AG04449 (cell line): ENCODE measurements around the gene CTDP1.

ENCODE experiments used
- CTCF ChIA-PET: fragments of 350-600 bp; formaldehyde crosslinking; extraction: SDS; loops from one replicate; lab custom pipeline; 2021; ENCODE audit warnings: antibody characterized with exemption; lab: Yijun Ruan, JAX
- POLR2A ChIA-PET: fragments of 400-600, 350-600 bp; formaldehyde crosslinking; extraction: SDS; loops from one replicate; lab custom pipeline; 2020; ENCODE audit warnings: antibody characterized with exemption, inconsistent platforms; lab: Yijun Ruan, JAX
- DNase-seq: peaks from one replicate; pipeline ENCODE4 v3.0.0-alpha.2; 2010; ENCODE audit warnings: low read depth, low spot score
- H3K4me3 ChIP-seq: 2 replicates; pipeline ENCODE4 v1.5.1; 2011; ENCODE audit warnings: low read depth, mild to moderate bottlenecking, control low read depth, low read length
- TF ChIP-seq, protein P1 (sequence below): IDR thresholded peaks from one replicate; pipeline ENCODE4 v1.5.1; 2011; ENCODE audit warnings: mild to moderate bottlenecking, moderate library complexity, low read length, control low read depth, inconsistent platforms; ENCODE audit not compliant: insufficient read depth; ENCODE audit errors: missing control alignments

Gene CTDP1

DNA sequence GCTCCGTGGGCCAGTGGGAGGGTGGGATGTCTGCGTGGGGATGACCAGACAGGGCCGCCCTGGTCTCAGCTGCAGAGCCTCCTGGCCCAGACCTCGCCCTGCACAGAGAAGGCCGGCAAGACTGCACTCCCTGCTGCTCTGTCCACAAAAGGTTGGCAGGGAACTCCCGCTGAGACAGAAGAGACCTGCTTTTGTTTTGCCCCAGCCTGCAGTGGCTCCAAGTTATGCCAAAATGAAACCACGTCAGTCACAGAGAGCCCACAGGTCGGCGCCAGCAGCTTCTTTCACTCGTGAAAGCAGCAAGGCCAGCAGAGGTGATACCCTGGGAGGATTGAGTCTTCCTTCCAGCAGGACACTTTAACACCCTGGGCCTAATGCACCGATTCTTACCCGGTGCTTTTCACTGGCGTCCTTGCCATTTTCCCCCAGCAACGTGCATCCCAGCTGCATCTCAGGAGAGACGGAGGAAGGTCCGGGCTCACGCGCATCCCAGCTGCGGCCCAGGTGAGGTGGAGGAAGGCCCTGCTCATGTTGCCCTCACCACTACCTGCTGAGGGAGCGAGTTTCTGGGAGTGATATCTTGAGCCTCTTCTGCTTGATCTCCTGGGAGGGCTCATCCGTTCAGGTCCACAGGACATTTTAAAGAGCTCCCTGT is 22.1 kb upstream of the CTDP1 start:
- no peak for DNase-seq
- no peak overlapping the region for H3K4me3 ChIP-seq
- TF ChIP-seq, protein P1, sequence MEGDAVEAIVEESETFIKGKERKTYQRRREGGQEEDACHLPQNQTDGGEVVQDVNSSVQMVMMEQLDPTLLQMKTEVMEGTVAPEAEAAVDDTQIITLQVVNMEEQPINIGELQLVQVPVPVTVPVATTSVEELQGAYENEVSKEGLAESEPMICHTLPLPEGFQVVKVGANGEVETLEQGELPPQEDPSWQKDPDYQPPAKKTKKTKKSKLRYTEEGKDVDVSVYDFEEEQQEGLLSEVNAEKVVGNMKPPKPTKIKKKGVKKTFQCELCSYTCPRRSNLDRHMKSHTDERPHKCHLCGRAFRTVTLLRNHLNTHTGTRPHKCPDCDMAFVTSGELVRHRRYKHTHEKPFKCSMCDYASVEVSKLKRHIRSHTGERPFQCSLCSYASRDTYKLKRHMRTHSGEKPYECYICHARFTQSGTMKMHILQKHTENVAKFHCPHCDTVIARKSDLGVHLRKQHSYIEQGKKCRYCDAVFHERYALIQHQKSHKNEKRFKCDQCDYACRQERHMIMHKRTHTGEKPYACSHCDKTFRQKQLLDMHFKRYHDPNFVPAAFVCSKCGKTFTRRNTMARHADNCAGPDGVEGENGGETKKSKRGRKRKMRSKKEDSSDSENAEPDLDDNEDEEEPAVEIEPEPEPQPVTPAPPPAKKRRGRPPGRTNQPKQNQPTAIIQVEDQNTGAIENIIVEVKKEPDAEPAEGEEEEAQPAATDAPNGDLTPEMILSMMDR, result no peak
- CTCF ChIA-PET, result interaction anchor here (0.9 to 1.4 kb wide), 3 partner anchors 13 to 279 kb away, joined by 3 to 5 read pairs (median 4); no protein-coding TSS in a partner anchor
- POLR2A ChIA-PET, result no interaction called here

GRCh38 chr18:79658366-79658765 is 21.2 kb upstream of the CTDP1 start:
- ChIA-PET POLR2A (no interaction called here), CTCF (no interaction called here)
- no peak for DNase-seq
- TF ChIP-seq, protein P1, result no peak
- H3K4me3 ChIP-seq, result no peak overlapping the region

DNA sequence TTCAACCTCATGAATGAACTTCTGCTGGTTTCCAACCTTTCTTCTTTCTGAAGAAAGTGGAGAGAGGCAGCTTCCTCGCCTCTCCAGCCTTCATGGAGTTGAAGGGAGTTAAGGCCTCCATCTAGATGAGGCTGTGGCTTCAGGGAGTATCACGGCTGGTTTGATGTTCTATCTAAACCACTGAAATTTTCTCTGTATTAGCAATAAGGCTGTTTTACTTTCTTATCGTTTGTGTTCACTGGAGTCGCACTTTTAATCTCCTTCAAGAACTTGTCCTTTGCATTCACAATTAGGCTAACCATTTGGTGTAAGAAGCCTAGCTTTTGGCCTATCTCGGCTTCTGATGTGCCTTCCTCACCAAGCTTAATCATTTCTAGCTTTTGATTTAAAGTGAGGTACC is 19.9 kb upstream of the CTDP1 start:
- TF ChIP-seq, protein P1, result no peak
- CTCF ChIA-PET, result interaction anchor here (1.3 to 1.5 kb wide), 2 partner anchors 17 to 279 kb away, joined by 4 to 6 read pairs; no protein-coding TSS in a partner anchor
- POLR2A ChIA-PET, result interaction anchor here (0.6 kb wide), 1 partner anchor 34 kb away, joined by 3 read pairs; no protein-coding TSS in a partner anchor
- H3K4me3 ChIP-seq, result no peak overlapping the region
- DNase-seq, result no peak

DNA sequence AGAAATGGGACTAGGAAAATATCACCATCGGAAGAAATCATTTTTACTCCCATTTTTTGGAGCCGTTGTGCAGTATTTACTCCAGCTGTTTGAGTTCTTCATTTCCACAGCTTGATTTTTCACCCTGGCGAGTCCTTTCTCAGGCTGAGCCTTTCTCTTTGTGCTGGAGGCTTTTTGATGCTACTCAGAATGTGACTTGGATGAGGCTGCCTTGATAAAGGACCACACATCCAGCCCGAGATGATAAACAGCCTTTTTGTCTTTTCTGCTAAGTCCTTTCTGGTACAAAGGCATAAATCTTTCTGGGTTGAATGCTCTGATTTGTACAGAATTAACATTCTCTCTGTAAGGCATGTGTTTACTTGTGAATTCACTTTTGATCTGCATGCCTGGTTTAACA is 17.6 kb upstream of the CTDP1 start:
- TF ChIP-seq, protein P1, result no peak
- no peak overlapping the region for H3K4me3 ChIP-seq
- ChIA-PET CTCF (interaction anchor here (0.9 kb wide), 1 partner anchor 8 kb away, joined by 3 read pairs; no protein-coding TSS in a partner anchor), POLR2A (no interaction called here)
- no peak for DNase-seq

DNA sequence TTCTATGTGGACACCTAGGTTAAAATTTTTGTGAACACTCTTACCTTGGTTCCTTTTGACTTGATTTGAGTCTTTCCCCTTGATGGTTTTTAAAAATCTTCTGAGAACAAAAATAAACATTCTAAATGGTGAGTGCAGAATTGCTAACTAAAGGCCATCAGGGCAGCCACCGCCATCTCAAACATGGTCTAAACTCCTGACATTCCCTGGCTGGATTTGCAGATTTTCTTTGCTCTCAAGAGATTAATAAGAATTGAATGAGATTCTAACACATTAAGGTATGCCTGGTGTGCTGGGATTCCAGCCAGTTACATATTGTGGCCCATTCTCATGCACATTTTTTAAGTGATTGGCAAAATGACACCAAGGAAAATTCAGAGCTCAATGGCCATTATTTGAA is 17.2 kb upstream of the CTDP1 start:
- DNase-seq, result no peak
- POLR2A ChIA-PET, result interaction anchor here (0.6 kb wide), 1 partner anchor 155 kb away, joined by 3 read pairs; no protein-coding TSS in a partner anchor
- CTCF ChIA-PET, result interaction anchor here (0.9 to 1.4 kb wide), 2 partner anchors 9 to 18 kb away, joined by 3 read pairs; no protein-coding TSS in a partner anchor
- TF ChIP-seq, protein P1, result no peak
- no peak overlapping the region for H3K4me3 ChIP-seq

GRCh38 chr18:79664525-79665125 is 15.0 kb upstream of the CTDP1 start:
- CTCF ChIA-PET, result no interaction called here
- DNase-seq, result no peak

More at GRCh38 chr18:79664525-79665125, 15.0 kb upstream of the CTDP1 start:
- POLR2A ChIA-PET, result no interaction called here
- TF ChIP-seq, protein P1, result no peak
- no peak overlapping the region for H3K4me3 ChIP-seq
